Measurements from ENCODE around the gene ANK3. TPM values are rescaled to one million over a fixed set of nuclear protein-coding genes. Genes with fewer than 3 reads are reported as not detected.

The ANK3 gene
- total RNA-seq, 1 donor from 2014 or later: 12.6 TPM

DNA sequence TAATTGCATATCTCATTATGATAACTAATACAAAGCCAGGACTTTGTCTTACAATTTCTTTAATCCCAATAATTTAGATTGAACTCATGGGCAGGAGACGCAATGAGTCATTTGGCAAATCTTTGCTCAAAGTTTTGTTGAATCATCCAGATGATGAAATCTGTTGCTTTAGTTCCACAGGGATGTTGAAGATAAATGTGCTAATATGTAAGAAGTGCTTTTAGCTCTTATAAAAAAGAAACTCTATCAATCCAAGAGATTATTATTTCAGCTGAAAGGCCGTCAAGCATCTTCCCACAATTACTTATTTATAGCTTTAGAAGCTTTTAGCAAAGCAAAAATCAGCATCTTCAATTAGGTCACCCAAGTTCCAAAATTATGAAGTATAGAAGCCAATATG is 36.8 kb upstream of the ANK3 start:
- no peaks in the 10 kb centered on the region for H3K36me3 Mint-ChIP-seq (ENCODE audit: low read depth, unreplicated experiment)
- peaks cover 18% of the 10 kb centered on the region for H3K4me1 Mint-ChIP-seq (ENCODE audit: unreplicated experiment)
- DNase-seq (ENCODE audit: low spot score): no peak
- H3K27me3 Mint-ChIP-seq (ENCODE audit: unreplicated experiment): no peaks in the 10 kb centered on the region
- no peak overlapping the region for H3K27ac Mint-ChIP-seq (ENCODE audit: unreplicated experiment)
- no peak overlapping the region for H3K4me3 Mint-ChIP-seq (ENCODE audit: unreplicated experiment)
- TF ChIP-seq, protein P1, sequence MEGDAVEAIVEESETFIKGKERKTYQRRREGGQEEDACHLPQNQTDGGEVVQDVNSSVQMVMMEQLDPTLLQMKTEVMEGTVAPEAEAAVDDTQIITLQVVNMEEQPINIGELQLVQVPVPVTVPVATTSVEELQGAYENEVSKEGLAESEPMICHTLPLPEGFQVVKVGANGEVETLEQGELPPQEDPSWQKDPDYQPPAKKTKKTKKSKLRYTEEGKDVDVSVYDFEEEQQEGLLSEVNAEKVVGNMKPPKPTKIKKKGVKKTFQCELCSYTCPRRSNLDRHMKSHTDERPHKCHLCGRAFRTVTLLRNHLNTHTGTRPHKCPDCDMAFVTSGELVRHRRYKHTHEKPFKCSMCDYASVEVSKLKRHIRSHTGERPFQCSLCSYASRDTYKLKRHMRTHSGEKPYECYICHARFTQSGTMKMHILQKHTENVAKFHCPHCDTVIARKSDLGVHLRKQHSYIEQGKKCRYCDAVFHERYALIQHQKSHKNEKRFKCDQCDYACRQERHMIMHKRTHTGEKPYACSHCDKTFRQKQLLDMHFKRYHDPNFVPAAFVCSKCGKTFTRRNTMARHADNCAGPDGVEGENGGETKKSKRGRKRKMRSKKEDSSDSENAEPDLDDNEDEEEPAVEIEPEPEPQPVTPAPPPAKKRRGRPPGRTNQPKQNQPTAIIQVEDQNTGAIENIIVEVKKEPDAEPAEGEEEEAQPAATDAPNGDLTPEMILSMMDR (IDR thresholded peaks at IDR 0.05; ENCODE audit: unreplicated experiment): no peak
- no peaks in the 10 kb centered on the region for H3K9me3 Mint-ChIP-seq (ENCODE audit: unreplicated experiment)

DNA sequence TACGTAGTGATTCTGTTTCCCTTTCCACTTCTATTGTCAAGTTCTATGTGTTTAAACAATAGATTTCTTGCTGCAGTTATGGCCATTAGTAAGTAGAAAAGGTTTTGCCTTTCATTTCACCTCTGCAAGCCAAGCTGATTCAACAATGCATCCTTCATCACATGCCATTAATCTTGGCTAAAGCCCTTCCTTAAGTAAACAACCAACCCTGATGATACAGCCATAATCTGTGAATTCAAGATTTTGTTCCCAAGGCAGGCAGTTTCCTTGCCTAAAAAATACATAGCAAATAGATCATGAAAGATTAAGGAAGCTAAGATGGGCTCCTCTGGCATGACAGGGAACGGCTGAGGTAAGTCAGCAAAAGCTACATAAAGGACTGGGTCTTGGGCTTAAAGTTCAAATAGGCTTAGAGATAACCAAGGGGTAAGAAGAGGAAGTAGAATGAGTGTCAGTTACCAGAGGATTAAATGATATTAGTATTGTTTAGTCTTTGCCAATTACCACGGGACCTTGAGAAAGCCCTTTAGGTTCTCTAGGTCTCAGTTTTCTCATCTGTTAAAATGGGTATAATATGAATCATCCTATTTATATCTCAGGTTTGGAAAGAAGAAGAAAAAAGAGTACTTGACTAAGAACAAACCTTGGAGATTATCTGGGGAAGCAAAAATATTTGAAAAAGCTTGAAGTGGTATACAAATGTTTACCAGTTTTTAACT is 35.9 kb upstream of the ANK3 start:
- Mint-ChIP-seq H3K27ac (ENCODE audit: unreplicated experiment) (no peak overlapping the region), H3K4me3 (ENCODE audit: unreplicated experiment) (no peak overlapping the region), H3K36me3 (ENCODE audit: low read depth, unreplicated experiment) (no peaks in the 10 kb centered on the region), H3K9me3 (ENCODE audit: unreplicated experiment) (no peaks in the 10 kb centered on the region), H3K27me3 (ENCODE audit: unreplicated experiment) (no peaks in the 10 kb centered on the region), H3K4me1 (ENCODE audit: unreplicated experiment) (peaks cover 18% of the 10 kb centered on the region)
- TF ChIP-seq, protein P1 (IDR thresholded peaks at IDR 0.05; ENCODE audit: unreplicated experiment): no peak
- no peak for DNase-seq (ENCODE audit: low spot score)

DNA sequence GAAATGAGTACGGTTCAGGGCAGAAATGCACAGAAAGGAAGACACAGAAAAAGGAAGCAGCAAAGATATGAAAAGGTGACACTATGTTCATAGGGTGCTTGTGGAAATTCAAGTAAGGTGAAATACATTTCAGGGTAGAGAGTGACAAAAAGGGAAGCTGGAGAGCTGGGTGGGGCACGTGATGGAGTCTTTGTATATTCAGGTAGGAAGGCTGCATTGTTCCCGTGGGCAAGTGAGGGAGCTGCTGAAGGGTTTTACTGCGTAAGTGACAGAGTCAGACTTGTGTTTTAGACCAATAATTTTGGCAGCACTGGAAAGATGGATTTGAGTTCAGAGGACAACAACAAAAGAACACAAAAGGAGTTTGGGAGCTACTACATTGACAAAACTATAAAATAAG is 35.3 kb upstream of the ANK3 start:
- TF ChIP-seq, protein P1 (IDR thresholded peaks at IDR 0.05; ENCODE audit: unreplicated experiment): no peak
- Mint-ChIP-seq H3K4me1 (ENCODE audit: unreplicated experiment) (peaks cover 18% of the 10 kb centered on the region), H3K27ac (ENCODE audit: unreplicated experiment) (no peak overlapping the region), H3K9me3 (ENCODE audit: unreplicated experiment) (no peaks in the 10 kb centered on the region), H3K4me3 (ENCODE audit: unreplicated experiment) (no peak overlapping the region), H3K27me3 (ENCODE audit: unreplicated experiment) (no peaks in the 10 kb centered on the region), H3K36me3 (ENCODE audit: low read depth, unreplicated experiment) (no peaks in the 10 kb centered on the region)
- DNase-seq (ENCODE audit: low spot score): no peak

DNA sequence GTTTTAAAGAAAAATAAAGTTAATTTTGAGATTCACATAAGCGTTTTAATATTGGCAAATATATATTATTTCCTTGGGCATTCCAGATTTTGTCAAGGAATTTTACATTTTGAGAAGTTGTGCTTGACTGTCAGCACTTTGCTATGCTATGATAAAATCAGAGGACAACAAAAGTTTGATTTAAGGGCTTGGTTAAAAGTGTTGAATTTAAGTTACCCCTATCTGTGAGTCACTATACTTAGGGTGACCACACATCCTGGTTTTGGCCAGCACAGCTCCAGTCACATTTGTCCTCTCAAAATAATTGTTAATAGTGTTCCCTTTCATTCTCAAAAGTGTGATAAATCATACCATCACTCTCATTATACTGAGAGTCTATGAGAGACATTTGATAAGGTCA is 34.2 kb upstream of the ANK3 start:
- no peak for DNase-seq (ENCODE audit: low spot score)
- no peaks in the 10 kb centered on the region for H3K27me3 Mint-ChIP-seq (ENCODE audit: unreplicated experiment)
- H3K27ac Mint-ChIP-seq (ENCODE audit: unreplicated experiment): no peak overlapping the region
- H3K4me3 Mint-ChIP-seq (ENCODE audit: unreplicated experiment): no peak overlapping the region
- no peaks in the 10 kb centered on the region for H3K36me3 Mint-ChIP-seq (ENCODE audit: low read depth, unreplicated experiment)
- peaks cover 15% of the 10 kb centered on the region for H3K4me1 Mint-ChIP-seq (ENCODE audit: unreplicated experiment)
- no peaks in the 10 kb centered on the region for H3K9me3 Mint-ChIP-seq (ENCODE audit: unreplicated experiment)
- TF ChIP-seq, protein P1 (IDR thresholded peaks at IDR 0.05; ENCODE audit: unreplicated experiment): no peak

DNA sequence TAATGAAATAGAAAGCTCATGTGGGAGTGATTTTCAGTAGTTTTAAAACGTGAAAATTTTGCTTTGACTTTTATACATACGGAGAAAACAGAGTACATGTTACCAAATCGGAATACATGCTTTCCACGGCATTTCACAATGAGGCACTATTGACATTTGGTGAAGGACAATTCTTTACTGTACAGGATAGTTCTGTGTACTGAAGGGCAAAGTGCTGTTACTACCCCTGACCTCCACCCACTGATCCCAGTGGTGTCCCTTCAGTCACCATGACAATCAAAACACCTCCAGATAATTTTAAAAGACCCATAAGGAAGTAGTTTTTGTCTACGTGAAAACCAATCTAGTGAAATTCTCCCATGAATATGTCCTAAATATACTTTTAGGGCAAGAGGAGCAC is 33.1 kb upstream of the ANK3 start:
- no peak for DNase-seq (ENCODE audit: low spot score)
- TF ChIP-seq, protein P1 (IDR thresholded peaks at IDR 0.05; ENCODE audit: unreplicated experiment): no peak
- Mint-ChIP-seq H3K27ac (ENCODE audit: unreplicated experiment) (no peak overlapping the region), H3K9me3 (ENCODE audit: unreplicated experiment) (no peaks in the 10 kb centered on the region), H3K4me1 (ENCODE audit: unreplicated experiment) (peaks cover 6% of the 10 kb centered on the region), H3K27me3 (ENCODE audit: unreplicated experiment) (no peaks in the 10 kb centered on the region), H3K4me3 (ENCODE audit: unreplicated experiment) (no peak overlapping the region), H3K36me3 (ENCODE audit: low read depth, unreplicated experiment) (no peaks in the 10 kb centered on the region)

Measured in endothelial cell (in vitro differentiated cells).